HCT116 (cell line): ENCODE data around the gene PIAS3. TPM values are rescaled to one million over a fixed set of nuclear protein-coding genes. Genes with fewer than 3 reads are reported as not detected.

ENCODE experiments used
- ATAC-seq: fragments of 200-7000 bp; cut with Tn5 transposase; 2 replicates; pipeline ENCODE4 v1.9.1; 2020; ENCODE audit warnings: mild to moderate bottlenecking, moderate library complexity
- BruUV-seq: library from RNA; stranded (reverse); fragments of 400-500 nt; replicated peaks from 2 replicates; lab custom pipeline; 2021; lab: Mats Ljungman, UMichigan
- CTCF ChIA-PET: fragments of 300-600 bp; sonication (Branson Sonifier 250); formaldehyde crosslinking; loops from one replicate; lab custom pipeline; 2021; ENCODE audit warnings: antibody characterized with exemption; lab: Charles Lee
- POLR2A ChIA-PET: fragments of 300-600, 350-600 bp; sonication (Branson Sonifier 250); formaldehyde crosslinking; loops from one replicate; lab custom pipeline; 2021; ENCODE audit warnings: antibody characterized with exemption; lab: Charles Lee
- RAD21 ChIA-PET, 2 experiments: fragments of 300-600 bp; sonication (Branson Sonifier 250); formaldehyde crosslinking; loops; one replicate each; lab custom pipeline; 2023; ENCODE audit warnings: low total read pairs in 2 of 2; ENCODE audit not compliant: uncharacterized antibody in 2 of 2, unreplicated experiment in 2 of 2, low non-redundant PET in 1 of 2; lab: Charles Lee
- DNase-seq: peaks from one replicate; pipeline ENCODE4 v3.0.0-alpha.2; 2010; ENCODE audit warnings: low read depth, low spot score
- H2AFZ ChIP-seq: fragments of 200-600 bp; shearing (Covaris generic), sonication (generic); 2 replicates; pipeline ENCODE4 v1.6.1; 2017; ENCODE audit warnings: low read depth, mixed run types, mixed read lengths, antibody characterized with exemption, low read length; ENCODE audit not compliant: poor library complexity, severe bottlenecking
- H3K27ac ChIP-seq: 2 replicates; pipeline ENCODE4 v1.5.1; 2012; ENCODE audit warnings: low read depth, low read length
- H3K27me3 ChIP-seq: fragments of 200-600 bp; sonication (generic); 2 replicates; pipeline ENCODE4 v1.6.1; 2016; ENCODE audit warnings: mixed run types, low read length, mixed read lengths; ENCODE audit not compliant: insufficient read depth
- H3K36me3 ChIP-seq, 2 experiments: fragments of 200-500 bp in 1 of 2; fragments of 200-600 bp in 1 of 2; sonication (Bioruptor generic) in 1 of 2; sonication (generic) in 1 of 2; 2 replicates each; pipeline versions ENCODE4 v1.5.1 to v1.6.1; 2014 to 2016; ENCODE audit warnings: low read length in 2 of 2, inconsistent platforms in 1 of 2, mixed read lengths in 1 of 2, mixed run types in 1 of 2; ENCODE audit not compliant: insufficient read depth in 2 of 2, control insufficient read depth in 1 of 2
- H3K4me1 ChIP-seq, 2 experiments: fragments of 200-600 bp in 1 of 2; sonication (generic) in 1 of 2; 2 replicates each; pipeline versions ENCODE4 v1.5.1 to v1.6.1; 2012 to 2017; ENCODE audit warnings: low read length in 2 of 2, inconsistent platforms in 1 of 2, mild to moderate bottlenecking in 1 of 2, mixed read lengths in 1 of 2, mixed run types in 1 of 2, moderate library complexity in 1 of 2; ENCODE audit not compliant: insufficient read depth in 2 of 2, control insufficient read depth in 1 of 2
- H3K4me2 ChIP-seq: fragments of 200-600 bp; sonication (generic); 2 replicates; pipeline ENCODE4 v1.6.1; 2017; ENCODE audit warnings: mixed run types, low read length, mixed read lengths
- H3K4me3 ChIP-seq, 2 experiments: fragments of 200-600 bp in 1 of 2; sonication (generic) in 1 of 2; replicated peaks in 1 of 2; 2 replicates each; pipeline ENCODE4 v1.5.1; 2011 to 2016; ENCODE audit warnings: low read length in 2 of 2, control low read depth in 1 of 2, low read depth in 1 of 2, mild to moderate bottlenecking in 1 of 2, mixed read lengths in 1 of 2, mixed run types in 1 of 2
- H3K79me2 ChIP-seq: fragments of 200-600 bp; sonication (generic); 2 replicates; pipeline ENCODE4 v1.6.1; 2017; ENCODE audit warnings: mild to moderate bottlenecking, mixed run types, low read length, moderate library complexity, mixed read lengths; ENCODE audit not compliant: insufficient read depth
- H3K9ac ChIP-seq: fragments of 200-600 bp; sonication (generic); 2 replicates; pipeline ENCODE4 v1.6.1; 2016; ENCODE audit warnings: low read length, mixed read lengths
- H3K9me2 ChIP-seq: fragments of 200-600 bp; sonication (generic), shearing (Covaris generic); 2 replicates; pipeline ENCODE4 v1.6.1; 2017; ENCODE audit warnings: mixed run types, mild to moderate bottlenecking, moderate library complexity; ENCODE audit not compliant: insufficient read depth
- H3K9me3 ChIP-seq, 2 experiments: fragments of 200-500 bp in 1 of 2; fragments of 200-600 bp in 1 of 2; sonication (Bioruptor generic) in 1 of 2; sonication (generic) in 1 of 2; 2 replicates each; pipeline ENCODE4 v1.6.1; 2014 to 2017; ENCODE audit warnings: low read length in 2 of 2, mixed read lengths in 2 of 2, inconsistent platforms in 1 of 2, low read depth in 1 of 2, mild to moderate bottlenecking in 1 of 2, mixed run types in 1 of 2, moderate library complexity in 1 of 2; ENCODE audit not compliant: control insufficient read depth in 1 of 2, insufficient read depth in 1 of 2
- H4K20me1 ChIP-seq: fragments of 200-600 bp; sonication (generic), shearing (Covaris generic); 2 replicates; pipeline ENCODE4 v1.6.1; 2017; ENCODE audit warnings: mixed run types, mild to moderate bottlenecking, moderate library complexity; ENCODE audit not compliant: insufficient read depth
- ATF3 ChIP-seq: IDR thresholded peaks from 2 replicates; pipeline ENCODE4 v1.6.1; 2012
- CBX3 ChIP-seq: IDR thresholded peaks from 2 replicates; pipeline ENCODE4 v1.6.1; 2012; ENCODE audit warnings: low read depth
- EZH2 ChIP-seq: fragments of 200-600 bp; sonication (generic); IDR thresholded peaks from 2 replicates; pipeline ENCODE4 v1.6.1; 2017; ENCODE audit warnings: antibody characterized with exemption, mixed run types
- JUND ChIP-seq: IDR thresholded peaks from 2 replicates; pipeline ENCODE4 v1.6.1; 2012
- MAX ChIP-seq: IDR thresholded peaks from 2 replicates; pipeline ENCODE4 v1.6.1; 2012
- POLR2AphosphoS5 ChIP-seq: IDR thresholded peaks from 2 replicates; pipeline ENCODE4 v1.6.1; 2011; ENCODE audit warnings: mild to moderate bottlenecking, low read depth, low read length, moderate library complexity
- REST ChIP-seq: IDR thresholded peaks from 2 replicates; pipeline ENCODE4 v1.6.1; 2012; ENCODE audit warnings: low read depth
- SRF ChIP-seq: IDR thresholded peaks from 2 replicates; pipeline ENCODE4 v1.6.1; 2012; ENCODE audit warnings: low read depth
- YY1 ChIP-seq: IDR thresholded peaks from 2 replicates; pipeline ENCODE4 v1.6.1; 2011; ENCODE audit warnings: low read length, low read depth, moderate library complexity, mild to moderate bottlenecking; ENCODE audit not compliant: insufficient replicate concordance; ENCODE audit errors: extremely low read depth
- intact Hi-C: fragments of 100-400 bp; cut with micrococcal nuclease; formaldehyde crosslinking; loops from 2 replicates; pipeline ENCODE4 v1.10.0; 2022
- total RNA-seq: library from RNA; stranded (reverse); gene quantifications from one replicate; pipeline ENCODE4 v1.2.1, GENCODE V29; 2021; ENCODE audit not compliant: unreplicated experiment

Gene PIAS3
- total RNA-seq, 1 experiment from 2014 or later: 31.2 TPM

GRCh38 chr1:145871994-145872924 lies 13.4 kb upstream of the PIAS3 start:
- Histone ChIP-seq H3K4me1 (no peaks in the 10 kb centered on the region), H3K27ac (no peak overlapping the region), H3K9me3 (no peaks in the 10 kb centered on the region), H3K9me2 (no peaks in the 10 kb centered on the region), H2AFZ (no peak overlapping the region), H3K9ac (no peak overlapping the region), H3K27me3 (no peaks in the 10 kb centered on the region), H3K4me3 (no peak overlapping the region), H3K36me3 (no peaks in the 10 kb centered on the region), H4K20me1 (no peaks in the 10 kb centered on the region), H3K79me2 (no peaks in the 10 kb centered on the region), H3K4me2 (no peak overlapping the region)
- ATAC-seq (no peak), DNase-seq (no peak)
- TF ChIP-seq EZH2 (no peak), POLR2AphosphoS5 (no peak), ATF3 (no peak), MAX (no peak), SRF (no peak), YY1 (no peak), CBX3 (no peak), REST (no peak), JUND (no peak)
- ChIA-PET POLR2A (no interaction called here), RAD21 (interaction anchor here in 1 of 2 experiments (0.5 kb wide), 1 partner anchor 41 kb away, joined by 3 read pairs; no protein-coding TSS in a partner anchor), CTCF (no interaction called here)
- BruUV-seq: no TSS peak
- intact Hi-C loops: no loop called here
